Psoas muscle (tissue), 8 donors: ENCODE data around the gene ST6GAL1. TPM values are rescaled to one million over a fixed set of nuclear protein-coding genes. Genes with fewer than 3 reads are reported as not detected.

Source experiments
- ATAC-seq, 4 donors: fragments of 200-7000 bp; cut with Tn5 transposase; one replicate each; pipeline ENCODE4 v1.9.1; 2020; ENCODE audit warnings: moderate library complexity in 3 of 4, mild to moderate bottlenecking in 2 of 4
- DNase-seq, 2 donors: peaks; one replicate each; pipeline ENCODE4 v3.0.0-alpha.2; 2020
- H3K27ac ChIP-seq: fragments of 200-600 bp; one replicate; pipeline ENCODE4 v1.8.0; 2022
- H3K27me3 ChIP-seq, 3 donors: fragments of 200-600 bp in 1 of 3; one replicate each; pipeline versions ENCODE4 v1.6.1 to v1.8.0; 2013 to 2022; ENCODE audit warnings: low read length in 2 of 3, mild to moderate bottlenecking in 2 of 3, moderate library complexity in 1 of 3; ENCODE audit not compliant: insufficient read depth in 3 of 3
- H3K36me3 ChIP-seq, 2 donors: fragments of 200-600 bp in 1 of 2; one replicate each; pipeline versions ENCODE4 v1.6.1 to v1.8.0; 2013 to 2022; ENCODE audit warnings: low read depth in 1 of 2, mild to moderate bottlenecking in 1 of 2, moderate library complexity in 1 of 2; ENCODE audit not compliant: insufficient read depth in 1 of 2
- H3K4me1 ChIP-seq: fragments of 200-600 bp; one replicate; pipeline ENCODE4 v1.8.0; 2022
- H3K4me3 ChIP-seq: fragments of 200-600 bp; one replicate; pipeline ENCODE4 v1.8.0; 2022; ENCODE audit warnings: mild to moderate bottlenecking
- H3K9me3 ChIP-seq: fragments of 200-600 bp; one replicate; pipeline ENCODE4 v1.8.0; 2022
- WGBS, 3 donors: extraction: QIAGEN DNeasy Blood & Tissue Kit; methylation state at CpG; one replicate each; pipeline versions ENCODE4 v1.1.6 to v1.1.7; 2013; 5-methylcytosine and 5-hydroxymethylcytosine counted together
- intact Hi-C, 2 donors: fragments of 100-400 bp; cut with DNase I; formaldehyde crosslinking; loops; one replicate each; pipeline versions ENCODE4 v1.11.0 to v1.14.2; 2022
- polyA plus RNA-seq, 3 donors: library from polyadenylated mRNA; stranded (reverse); fragments of 200-250 nt; gene quantifications; one replicate each; pipeline ENCODE4 v1.2.3, GENCODE V29; 2013
- total RNA-seq, 4 donors: library from RNA; stranded (reverse); fragmentation: NEBNext Ultra II Directional in 2 of 4; extraction: Animal tissue kit (Norgen Biotek cat#: 25700) in 2 of 4; gene quantifications; one replicate each; pipeline versions ENCODE4 v1.2.1 to v1.2.4, GENCODE V29; 2021 to 2023
- TF ChIP-seq, protein P1 (sequence below): fragments of 200-600 bp; IDR thresholded peaks from one replicate; pipeline ENCODE4 v1.8.0; 2022; ENCODE audit warnings: antibody characterized with exemption
- donor health status: healthy with polysubstance abuse.
- donor health status: DM: no; HTN: no; CAD: no; lungs with moderate emphysema.
- donor health status: Bipolar disorder and iron deficiency.
- donor health status: healthy.
- donor health status: DM: yes; HTN: yes; CAD: no.
- donor health status: DM: no; HTN: no; CAD: no.
- donor health status: DM: no; HTN: no; CAD: no.
- donor health status: DM: yes; HTN: yes; CAD: no.

ST6GAL1 gene
- total and polyA plus RNA-seq, 7 donors, result 4.2 to 25.0 (median 15.3) TPM

DNA sequence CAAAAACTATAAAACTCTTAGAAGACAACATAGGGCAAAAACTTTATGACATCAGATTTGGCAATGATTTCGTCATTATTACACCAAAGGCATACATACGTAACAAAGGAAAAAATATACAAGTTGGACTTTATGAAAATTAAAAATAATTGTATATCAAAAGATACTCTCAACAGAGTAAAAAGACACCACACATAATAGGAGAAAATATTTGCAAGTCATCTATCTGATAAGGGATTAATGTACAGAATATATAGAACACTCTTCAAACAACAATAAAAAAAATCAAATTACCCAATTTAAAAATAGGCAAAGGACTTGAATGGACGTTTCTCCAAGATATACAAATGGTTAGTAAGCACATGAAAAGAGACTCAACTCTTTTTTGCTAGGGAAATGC lies 131.4 kb downstream of the ST6GAL1 start:
- ATAC-seq, result no peak
- DNase-seq, result no peak
- intact Hi-C loops, result no loop called here
- no peaks in the 10 kb centered on the region for H3K9me3 ChIP-seq
- H3K4me3 ChIP-seq, result no peak overlapping the region
- peaks cover 0 to 12% of the 10 kb centered on the region in 2 donors for H3K36me3 ChIP-seq
- H3K4me1 ChIP-seq, result peaks cover 42% of the 10 kb centered on the region
- TF ChIP-seq, protein P1, sequence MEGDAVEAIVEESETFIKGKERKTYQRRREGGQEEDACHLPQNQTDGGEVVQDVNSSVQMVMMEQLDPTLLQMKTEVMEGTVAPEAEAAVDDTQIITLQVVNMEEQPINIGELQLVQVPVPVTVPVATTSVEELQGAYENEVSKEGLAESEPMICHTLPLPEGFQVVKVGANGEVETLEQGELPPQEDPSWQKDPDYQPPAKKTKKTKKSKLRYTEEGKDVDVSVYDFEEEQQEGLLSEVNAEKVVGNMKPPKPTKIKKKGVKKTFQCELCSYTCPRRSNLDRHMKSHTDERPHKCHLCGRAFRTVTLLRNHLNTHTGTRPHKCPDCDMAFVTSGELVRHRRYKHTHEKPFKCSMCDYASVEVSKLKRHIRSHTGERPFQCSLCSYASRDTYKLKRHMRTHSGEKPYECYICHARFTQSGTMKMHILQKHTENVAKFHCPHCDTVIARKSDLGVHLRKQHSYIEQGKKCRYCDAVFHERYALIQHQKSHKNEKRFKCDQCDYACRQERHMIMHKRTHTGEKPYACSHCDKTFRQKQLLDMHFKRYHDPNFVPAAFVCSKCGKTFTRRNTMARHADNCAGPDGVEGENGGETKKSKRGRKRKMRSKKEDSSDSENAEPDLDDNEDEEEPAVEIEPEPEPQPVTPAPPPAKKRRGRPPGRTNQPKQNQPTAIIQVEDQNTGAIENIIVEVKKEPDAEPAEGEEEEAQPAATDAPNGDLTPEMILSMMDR, result no peak
- 80 to 91% (median 91%) methylated on average over 3 of the region's 3 CpGs for WGBS, 3 donors
- no peaks in the 10 kb centered on the region for H3K27me3 ChIP-seq
- H3K27ac ChIP-seq, result no peak overlapping the region

DNA sequence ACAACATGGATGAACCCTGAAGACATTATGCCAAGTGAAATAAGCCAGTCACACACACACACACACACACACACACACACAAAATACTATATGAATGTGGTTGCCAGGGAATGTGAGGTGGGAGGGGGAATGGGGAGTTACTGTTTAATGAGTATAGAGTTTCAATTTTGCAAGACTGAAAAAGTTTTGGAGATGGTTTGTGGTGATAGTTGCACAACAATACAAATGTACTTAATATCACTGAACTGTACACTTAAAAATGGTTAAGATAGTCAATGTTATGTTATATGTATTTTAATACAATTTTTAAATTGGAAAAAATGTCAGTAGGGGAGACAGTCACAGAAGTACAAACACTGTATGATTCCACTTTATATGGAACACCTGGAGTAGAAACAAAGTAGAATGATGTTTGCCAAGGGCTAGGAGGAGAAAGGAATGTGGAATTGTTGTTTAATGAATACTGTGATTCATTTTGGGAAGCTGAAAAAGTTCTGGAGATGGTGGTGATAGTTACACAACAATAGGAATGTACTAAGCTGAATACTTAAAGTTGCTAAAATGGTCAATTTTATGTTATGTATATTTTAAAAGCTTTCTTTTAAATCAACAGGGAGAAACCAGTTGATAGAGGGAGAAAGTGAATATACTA lies 132.3 kb downstream of the ST6GAL1 start:
- DNase-seq (no peak), ATAC-seq (no peak)
- H3K4me3 ChIP-seq, result no peak overlapping the region
- intact Hi-C loops, result no loop called here
- H3K27me3 ChIP-seq, result no peaks in the 10 kb centered on the region
- peaks cover 42% of the 10 kb centered on the region for H3K4me1 ChIP-seq
- TF ChIP-seq, protein P1, result no peak
- no peaks in the 10 kb centered on the region for H3K9me3 ChIP-seq
- peaks cover 0 to 11% of the 10 kb centered on the region in 2 donors for H3K36me3 ChIP-seq
- no peak overlapping the region for H3K27ac ChIP-seq

DNA sequence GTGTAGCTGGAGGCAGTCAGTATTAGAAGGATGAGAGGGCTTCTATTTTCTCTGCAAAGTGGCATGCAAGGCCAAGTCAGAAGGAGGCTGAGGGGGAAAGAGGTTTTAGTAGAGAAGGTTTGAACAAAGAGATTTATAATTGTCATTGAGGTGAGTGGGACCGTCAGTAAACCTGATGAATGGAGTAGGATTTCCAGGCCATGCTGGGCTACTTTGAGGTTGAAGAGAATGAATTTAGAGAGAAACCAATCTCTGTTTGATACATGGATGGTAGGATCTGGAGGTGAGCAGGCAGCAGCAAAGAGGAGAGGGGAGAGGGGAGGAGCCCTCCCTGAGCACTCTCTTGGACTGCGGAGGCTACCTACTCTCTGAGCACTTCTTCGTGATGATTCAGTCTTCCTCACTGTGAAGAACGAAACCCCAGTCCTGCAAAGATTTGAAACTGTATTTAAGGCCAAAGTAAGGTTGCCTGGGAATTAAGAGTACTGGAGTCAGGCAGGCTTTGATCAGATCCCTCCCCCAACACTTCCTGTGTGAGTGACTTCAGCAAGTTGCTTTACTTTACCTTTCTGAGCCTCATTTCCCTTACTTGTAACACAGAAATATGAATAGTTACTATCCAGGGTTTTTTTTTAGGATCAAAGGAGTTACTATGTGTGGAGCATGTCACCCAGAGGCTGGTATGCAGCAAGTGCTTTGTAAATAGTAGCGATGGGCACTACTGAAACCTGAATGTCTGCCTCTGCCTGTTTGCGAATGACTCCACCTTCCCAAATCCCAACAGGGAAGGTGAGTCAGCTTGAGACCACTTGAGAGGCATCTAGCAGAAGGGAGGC lies 133.2 kb downstream of the ST6GAL1 start:
- Histone ChIP-seq H3K36me3 (peaks cover 0 to 6% of the 10 kb centered on the region in 2 donors), H3K9me3 (no peaks in the 10 kb centered on the region), H3K4me3 (no peak overlapping the region), H3K27me3 (no peaks in the 10 kb centered on the region), H3K4me1 (peaks cover 42% of the 10 kb centered on the region), H3K27ac (peak overlapping the region; percentile 67)
- intact Hi-C loops, result no loop called here
- ATAC-seq (peak in 1 of 4 donors; percentile 23), DNase-seq (no peak)
- 84 to 85% (median 84%) methylated on average over 6 of the region's 6 CpGs for WGBS, 3 donors
- TF ChIP-seq, protein P1, result no peak

DNA sequence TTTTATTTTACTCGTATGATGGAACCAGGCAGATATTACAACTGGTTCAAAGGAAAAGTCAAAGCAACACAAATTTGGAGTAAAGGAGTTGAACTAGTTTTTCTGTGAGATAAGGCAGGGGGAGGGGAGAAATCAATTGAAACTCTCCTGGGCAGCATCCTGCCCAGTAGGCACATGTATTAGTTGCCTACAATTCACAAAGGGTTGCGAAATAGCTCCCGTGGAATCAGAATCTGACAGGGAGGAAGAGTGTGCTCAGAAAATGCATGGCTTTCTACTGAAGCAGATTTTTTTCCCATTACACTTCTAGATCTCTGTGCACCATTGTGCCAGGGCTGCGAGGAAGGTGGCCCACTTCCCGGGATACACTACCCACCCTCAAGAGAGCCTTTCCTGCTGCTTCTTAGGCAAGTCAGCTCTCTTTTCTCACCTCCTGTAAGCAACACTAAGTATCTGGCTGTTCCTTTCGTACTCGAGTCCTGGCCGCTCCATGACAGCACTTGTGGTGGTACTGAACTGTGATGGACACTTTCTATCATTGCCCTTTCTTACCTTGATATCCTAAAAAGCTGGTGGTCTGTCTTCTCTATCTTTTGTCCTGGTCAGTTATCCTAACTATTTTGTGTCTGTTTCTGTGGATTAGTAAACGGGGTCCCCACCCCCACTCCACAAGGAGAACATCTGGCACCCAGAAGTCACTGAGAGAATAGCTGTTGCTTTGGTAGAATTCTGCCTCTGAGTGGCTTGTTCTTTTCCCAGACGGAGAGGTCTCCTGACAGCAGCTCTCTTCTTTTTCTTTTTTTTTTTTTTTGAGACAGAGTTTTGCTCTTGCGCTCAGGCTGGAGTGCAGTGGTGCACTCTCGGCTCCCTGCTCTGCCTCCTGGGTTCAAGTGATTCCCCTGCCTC lies 134.1 kb downstream of the ST6GAL1 start:
- peaks cover 42% of the 10 kb centered on the region for H3K4me1 ChIP-seq
- TF ChIP-seq, protein P1, result no peak
- no peak for DNase-seq
- no peaks in the 10 kb centered on the region for H3K9me3 ChIP-seq
- peak in 2 of 4 donors; percentile 40 to 45 for ATAC-seq
- H3K36me3 ChIP-seq, result peaks cover 0 to 6% of the 10 kb centered on the region in 2 donors
- 70 to 78% (median 71%) methylated on average over 12 of the region's 12 CpGs for WGBS, 3 donors
- no peak overlapping the region for H3K4me3 ChIP-seq
- H3K27ac ChIP-seq, result peak overlapping the region; percentile 67
- no peaks in the 10 kb centered on the region for H3K27me3 ChIP-seq
- intact Hi-C loops, result no loop called here
